Measurements from ENCODE around the gene CPA5.

Gene CPA5

DNA sequence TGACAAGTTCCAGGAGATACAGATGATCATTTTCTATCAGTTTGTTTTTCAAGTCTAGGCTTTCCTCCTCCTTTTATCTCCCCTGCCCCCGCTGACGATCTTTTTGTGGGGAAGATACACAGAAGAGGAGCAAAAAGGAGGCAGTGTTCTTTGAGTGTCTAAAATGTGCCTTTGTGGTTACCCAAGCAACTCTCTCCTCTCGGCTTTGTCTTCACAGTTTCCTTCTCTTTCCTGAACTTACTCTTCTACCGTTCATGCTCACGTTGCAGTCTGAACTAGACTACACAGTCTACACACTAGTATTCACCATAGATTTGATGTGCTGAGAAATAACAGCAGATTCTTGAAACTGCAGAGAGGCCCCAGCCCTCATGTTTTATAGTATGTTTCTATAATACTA, 72.6 kb downstream of the CPA5 start:
- Mint-ChIP-seq H3K4me1 (peaks cover 89% of the 10 kb centered on the region), H3K9me3 (no peaks in the 10 kb centered on the region), H3K27ac (peak overlapping the region; percentile 95), H3K27me3 (ENCODE audit: low read depth, poor library complexity) (no peaks in the 10 kb centered on the region), H3K36me3 (ENCODE audit: low read depth) (peaks cover 10% of the 10 kb centered on the region), H3K4me3 (no peak overlapping the region)
- TF ChIP-seq, protein P1, sequence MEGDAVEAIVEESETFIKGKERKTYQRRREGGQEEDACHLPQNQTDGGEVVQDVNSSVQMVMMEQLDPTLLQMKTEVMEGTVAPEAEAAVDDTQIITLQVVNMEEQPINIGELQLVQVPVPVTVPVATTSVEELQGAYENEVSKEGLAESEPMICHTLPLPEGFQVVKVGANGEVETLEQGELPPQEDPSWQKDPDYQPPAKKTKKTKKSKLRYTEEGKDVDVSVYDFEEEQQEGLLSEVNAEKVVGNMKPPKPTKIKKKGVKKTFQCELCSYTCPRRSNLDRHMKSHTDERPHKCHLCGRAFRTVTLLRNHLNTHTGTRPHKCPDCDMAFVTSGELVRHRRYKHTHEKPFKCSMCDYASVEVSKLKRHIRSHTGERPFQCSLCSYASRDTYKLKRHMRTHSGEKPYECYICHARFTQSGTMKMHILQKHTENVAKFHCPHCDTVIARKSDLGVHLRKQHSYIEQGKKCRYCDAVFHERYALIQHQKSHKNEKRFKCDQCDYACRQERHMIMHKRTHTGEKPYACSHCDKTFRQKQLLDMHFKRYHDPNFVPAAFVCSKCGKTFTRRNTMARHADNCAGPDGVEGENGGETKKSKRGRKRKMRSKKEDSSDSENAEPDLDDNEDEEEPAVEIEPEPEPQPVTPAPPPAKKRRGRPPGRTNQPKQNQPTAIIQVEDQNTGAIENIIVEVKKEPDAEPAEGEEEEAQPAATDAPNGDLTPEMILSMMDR (IDR thresholded peaks at IDR 0.05) = no peak
- no peak for DNase-seq

DNA sequence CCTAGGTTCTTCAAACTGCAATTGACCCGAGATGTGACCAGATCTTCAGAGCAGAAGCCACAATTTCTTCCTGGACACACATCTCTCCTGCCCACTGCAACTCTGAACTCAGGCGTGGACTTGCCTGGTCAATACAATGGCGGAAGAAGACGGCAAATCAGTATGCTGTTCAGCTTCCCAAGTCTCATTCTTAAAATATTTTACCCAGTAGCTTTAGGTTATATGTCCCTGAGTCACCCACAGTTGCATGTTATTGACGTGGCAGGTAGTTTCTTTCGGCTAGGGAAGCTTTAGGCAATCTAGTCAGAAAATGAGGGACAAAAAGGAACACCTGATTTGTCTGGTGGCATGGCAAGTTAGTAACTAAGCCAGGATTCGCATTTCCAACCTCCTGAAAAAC, 73.7 kb downstream of the CPA5 start:
- Mint-ChIP-seq H3K27ac (peak overlapping the region; percentile 91), H3K9me3 (no peaks in the 10 kb centered on the region), H3K4me3 (no peak overlapping the region), H3K4me1 (peaks cover 85% of the 10 kb centered on the region), H3K27me3 (ENCODE audit: low read depth, poor library complexity) (no peaks in the 10 kb centered on the region), H3K36me3 (ENCODE audit: low read depth) (peaks cover 10% of the 10 kb centered on the region)
- TF ChIP-seq, protein P1 (IDR thresholded peaks at IDR 0.05) = no peak
- DNase-seq = no peak

All from nephron progenitor cell (in vitro differentiated cells).